ENCODE data around the gene PLEKHA8.
"Not testable (repeated sequence)": the region's sequence is repeated elsewhere in the genome, so short reads cannot be mapped to it uniquely, and the experiment has no call there.

Gene PLEKHA8

DNA sequence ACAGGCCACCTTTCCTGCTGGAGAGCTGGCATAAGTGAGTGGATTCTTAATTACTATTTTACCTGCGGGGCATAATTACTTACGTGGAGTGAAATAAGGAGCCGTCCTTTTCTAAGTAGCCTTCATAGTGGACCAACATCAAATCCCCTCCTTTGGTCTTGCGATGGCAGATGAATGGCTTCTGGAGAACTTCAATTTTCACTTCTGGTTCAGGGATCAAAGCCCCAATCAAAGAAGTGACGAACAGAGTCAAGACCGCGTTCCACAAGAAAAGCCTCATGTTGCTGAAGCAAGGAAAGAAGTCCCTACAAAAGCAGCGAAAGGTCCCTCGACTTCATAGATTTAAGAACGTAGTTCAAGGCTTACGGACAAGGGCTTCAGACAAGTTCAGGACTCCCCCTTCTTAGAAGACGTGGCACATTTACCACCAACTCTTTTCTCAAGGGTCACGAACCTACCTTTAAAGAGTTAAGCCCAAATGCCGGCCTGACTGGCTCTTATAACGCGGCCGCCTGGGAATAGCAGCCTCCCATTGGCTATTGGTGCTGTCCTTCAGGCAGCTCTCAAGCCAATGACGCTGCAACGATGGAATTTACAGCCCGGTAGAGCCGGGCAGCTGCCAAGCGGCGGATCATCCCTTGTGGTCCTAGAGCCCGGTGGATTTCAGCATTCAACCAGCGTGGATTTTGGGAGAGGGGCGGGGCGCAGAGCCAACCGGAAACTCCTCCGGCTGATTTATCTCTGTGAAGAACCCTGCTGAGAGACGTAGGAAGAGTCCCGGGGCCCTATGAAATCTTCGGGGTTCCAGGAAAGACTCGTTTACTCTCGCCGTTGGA is 1.8 kb upstream of the PLEKHA8 start, which contains the start of gene FKBP14:
Gene FKBP14, minus strand, starts transcription at position 474 of the 836 bp plus-strand sequence. Its CDS starts 194 bp downstream, at position 280.
- peak; percentile 96 for DNase-seq (ENCODE audit: low spot score)

DNA sequence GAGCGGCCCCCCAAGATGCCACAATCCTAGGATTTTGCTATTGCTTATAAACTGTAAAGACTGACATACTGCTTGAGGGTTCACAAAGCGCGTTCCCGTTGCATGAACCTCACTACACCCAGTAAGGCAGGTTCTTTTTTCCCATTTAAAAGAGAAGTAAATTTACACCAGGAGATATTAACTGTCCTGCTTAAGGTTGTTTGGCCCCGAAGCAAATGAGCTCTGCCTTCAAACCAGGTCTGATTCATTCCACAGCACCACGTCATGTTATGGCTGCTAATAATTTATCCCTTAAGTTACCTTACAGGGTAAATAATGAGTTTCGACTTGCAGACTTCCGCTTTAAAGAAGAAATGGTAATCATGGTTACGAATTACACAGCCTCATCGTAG is 1.2 kb upstream of the PLEKHA8 start:
- no peak for DNase-seq (ENCODE audit: low spot score)

DNA sequence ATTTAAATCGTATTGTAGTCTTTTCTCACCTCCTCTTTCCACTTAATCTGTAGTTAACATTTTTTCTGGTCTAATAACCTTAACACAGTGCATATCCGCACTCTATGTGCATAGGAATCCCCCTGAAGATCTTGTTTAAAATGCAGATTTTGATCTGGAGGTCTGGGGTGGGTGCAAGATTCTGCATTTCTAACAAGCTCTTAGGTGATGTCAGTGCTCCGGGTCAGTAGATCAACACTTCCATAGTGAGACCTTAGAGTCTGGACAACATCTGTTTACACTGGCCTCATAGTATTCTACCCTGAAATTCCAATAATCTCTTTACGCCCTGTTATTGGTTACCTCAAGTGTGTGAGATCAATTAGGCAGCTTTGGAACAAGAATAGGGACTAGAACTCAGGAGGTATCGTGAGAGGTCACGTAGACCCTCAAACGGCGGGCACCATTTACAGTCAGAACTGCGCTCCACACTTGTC is 434 bp upstream of the PLEKHA8 start:
- no peak for DNase-seq (ENCODE audit: low spot score)

DNA sequence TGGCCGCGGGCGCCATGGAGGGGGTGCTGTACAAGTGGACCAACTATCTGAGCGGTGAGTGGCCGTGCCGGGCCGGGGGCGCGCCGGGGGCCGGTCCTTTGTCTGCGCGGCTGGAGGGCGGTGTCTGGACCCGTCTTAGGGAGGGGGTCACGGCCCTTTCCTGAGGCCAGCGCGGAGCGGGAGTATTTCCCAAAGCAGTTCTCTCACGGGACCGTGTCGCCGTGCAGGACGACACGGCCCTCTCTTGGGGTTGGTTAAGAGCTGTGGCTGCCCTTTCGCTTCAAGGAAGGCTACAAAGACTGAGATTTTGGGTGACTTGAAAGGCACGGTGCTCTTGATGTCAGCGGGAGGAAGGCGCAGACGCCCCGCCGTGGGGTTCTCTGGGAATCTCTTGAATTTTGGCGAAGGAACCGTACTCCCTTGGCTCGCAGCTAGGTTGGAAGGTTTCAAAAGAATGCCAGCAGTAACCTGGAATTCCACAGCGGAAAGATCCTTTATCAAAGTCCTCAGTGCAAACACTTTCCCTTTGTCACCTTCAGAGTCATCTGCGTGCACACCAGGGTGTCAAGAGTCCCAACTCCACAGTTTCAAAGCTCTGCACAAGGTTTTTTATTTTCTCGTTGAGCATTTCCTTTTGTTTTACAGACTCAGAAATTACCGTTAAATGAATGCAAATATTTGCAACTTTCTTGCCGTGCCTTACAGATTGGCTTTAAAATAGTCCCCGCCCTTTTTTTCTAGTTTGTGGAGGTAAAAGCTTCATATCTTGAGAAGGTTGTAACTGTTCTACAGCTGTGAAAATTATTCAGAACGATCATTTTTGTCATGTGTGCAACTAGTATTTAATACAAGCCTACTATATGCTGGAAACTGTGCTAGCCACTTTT is 780 bp downstream of the PLEKHA8 start:
- DNase-seq (ENCODE audit: low spot score), result no peak

DNA sequence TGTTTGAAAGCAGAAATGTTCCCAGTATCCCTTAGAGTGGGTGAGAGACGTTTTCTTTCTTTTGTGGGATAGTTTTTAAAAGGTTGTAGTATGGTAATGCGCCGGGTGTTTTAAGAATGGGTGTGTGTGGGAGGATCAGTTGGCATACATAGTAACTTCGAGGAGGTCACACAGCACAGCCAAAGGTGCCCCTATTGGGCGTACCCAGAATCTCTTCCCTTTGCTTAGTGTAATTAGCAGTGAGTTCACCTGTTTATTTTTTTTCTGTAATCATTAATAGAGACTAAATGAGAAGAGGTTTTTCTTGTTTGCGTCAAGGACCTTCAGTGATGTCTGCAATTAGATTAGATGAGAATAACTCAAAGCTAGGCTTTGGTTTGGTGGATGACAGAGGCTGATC is 1.5 kb downstream of the PLEKHA8 start:
- DNase-seq (ENCODE audit: low spot score), result no peak

DNA sequence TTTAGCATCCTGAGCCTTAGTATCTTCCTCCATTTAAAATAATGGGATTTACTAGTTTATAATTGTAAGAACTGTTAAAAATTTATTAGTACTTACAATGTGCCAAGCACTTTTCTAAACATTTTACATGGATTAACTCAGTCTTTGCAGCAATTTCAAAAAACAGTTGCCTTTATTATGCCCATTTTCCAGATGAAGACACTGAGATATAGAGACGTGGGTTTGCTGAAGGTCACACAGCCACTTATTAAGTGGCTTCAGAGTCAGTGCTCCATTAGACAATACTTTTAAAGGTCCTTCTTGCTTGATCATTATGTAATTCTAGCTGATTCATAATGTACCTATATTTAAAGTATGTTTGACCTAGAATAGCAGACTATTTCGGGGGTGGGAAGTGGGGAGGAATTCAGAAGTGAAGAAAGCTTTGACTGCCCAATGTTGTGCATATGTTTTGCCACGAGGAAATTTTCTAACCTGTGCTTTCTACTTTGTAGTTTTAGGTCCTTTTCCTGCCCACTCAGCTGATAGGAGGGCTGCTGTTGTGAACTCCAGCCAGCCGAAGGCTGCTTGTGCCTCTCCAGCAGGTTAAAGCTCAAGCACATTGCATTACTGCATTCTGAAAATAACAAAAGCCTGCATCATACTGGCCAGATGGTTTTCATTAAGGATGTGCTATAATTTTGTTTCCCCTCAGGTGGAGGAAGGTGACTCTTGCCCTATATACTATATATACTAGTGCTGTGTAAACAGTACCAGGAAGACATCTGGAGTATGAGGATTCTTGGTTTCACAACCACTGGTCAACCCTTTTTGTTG is 4.3 kb downstream of the PLEKHA8 start:
- no peak for DNase-seq (ENCODE audit: low spot score)

DNA sequence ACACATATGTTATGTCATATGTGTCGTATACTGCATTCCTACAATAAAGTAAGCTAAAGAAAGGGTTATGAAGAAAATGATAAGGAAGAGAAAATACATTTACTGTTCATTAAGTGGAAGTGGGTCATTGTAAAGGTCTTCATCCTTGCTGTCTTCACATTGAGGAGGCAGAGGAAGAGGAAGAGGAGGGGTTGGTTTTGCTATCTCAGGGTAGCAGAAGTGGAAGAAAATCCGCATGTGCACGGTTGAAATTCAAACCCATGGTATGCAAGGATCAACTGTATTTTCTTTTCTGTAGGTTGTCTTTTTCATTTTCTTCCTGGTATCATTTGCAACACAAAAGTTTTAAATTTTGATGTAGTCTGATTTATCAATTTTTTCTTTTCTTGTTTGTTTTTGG is 6.3 kb downstream of the PLEKHA8 start:
- DNase-seq (ENCODE audit: low spot score), result no peak

DNA sequence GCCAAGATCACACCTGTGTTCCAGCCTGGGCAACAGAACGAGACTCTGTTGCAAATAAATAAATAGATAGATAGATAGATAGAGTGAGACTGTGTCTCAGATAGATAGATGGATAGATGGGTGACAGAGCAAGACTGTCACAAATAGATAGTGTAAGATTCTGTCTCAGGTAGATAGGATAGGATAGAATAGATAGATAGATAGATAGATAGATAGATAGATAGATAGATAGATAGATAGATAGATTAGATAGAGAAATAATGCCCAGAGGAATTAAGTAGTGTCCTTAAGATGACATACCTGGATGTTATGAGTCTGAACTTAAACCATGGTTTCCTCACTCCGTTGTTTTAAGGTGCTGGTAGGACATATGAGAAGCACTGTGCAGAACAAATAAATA is 8.0 kb downstream of the PLEKHA8 start:
- no peak for DNase-seq (ENCODE audit: low spot score)

DNA sequence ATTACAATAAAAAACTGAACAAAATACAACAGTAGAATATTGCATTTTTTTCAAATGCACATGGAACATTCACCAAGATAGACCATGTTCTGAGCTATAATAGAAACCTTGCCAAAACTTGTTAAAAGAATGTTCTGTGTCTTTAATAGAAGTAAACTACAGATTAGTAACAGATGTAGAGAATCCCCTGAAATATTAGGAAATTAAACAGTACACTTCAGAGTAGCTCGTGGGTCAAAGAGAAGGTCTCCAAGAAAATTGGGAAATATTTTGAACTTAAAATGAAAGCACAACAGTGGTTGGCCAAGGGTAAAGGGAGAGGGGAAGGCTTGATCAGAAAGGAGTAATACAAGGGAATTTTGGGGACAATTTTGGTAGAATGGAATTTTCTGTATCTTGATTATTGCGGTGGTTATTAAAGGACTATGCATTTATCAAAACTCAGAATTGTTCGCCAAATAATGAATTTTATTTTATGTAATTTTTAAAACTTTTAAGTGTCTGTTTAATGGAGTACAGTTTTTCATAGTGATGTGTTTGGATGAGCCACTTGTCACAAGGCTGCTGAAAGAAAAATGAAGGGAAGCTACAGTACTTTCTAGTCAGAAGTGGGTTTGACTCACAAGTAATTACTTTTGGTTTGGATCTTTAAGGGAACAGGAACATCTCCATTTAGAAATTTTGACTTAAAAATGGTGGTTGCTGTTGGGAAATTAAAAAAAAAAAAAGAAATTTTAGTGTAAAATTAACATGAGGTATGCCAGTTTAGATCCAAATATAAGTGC is 10.2 kb downstream of the PLEKHA8 start:
- DNase-seq (ENCODE audit: low spot score), result no peak

DNA sequence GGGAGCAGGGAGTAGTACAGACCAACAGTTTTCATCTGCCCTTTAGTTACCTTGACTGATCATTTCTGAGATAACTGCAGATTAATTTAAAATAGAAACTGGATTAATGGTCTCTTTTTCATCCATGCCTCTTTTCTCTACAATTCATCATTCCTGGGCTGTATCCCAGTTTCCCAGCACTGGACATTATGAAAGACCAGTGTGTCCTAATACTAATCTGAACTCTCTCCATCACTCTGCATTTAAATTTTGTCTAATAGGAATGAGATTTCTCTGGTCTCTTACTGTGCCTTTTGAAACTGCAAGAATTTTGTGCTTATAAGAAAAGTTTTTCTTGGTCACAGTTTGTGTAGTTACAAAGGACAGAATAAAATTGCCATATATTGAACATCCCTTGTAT is 12.7 kb downstream of the PLEKHA8 start:
- no peak for DNase-seq (ENCODE audit: low spot score)

DNA sequence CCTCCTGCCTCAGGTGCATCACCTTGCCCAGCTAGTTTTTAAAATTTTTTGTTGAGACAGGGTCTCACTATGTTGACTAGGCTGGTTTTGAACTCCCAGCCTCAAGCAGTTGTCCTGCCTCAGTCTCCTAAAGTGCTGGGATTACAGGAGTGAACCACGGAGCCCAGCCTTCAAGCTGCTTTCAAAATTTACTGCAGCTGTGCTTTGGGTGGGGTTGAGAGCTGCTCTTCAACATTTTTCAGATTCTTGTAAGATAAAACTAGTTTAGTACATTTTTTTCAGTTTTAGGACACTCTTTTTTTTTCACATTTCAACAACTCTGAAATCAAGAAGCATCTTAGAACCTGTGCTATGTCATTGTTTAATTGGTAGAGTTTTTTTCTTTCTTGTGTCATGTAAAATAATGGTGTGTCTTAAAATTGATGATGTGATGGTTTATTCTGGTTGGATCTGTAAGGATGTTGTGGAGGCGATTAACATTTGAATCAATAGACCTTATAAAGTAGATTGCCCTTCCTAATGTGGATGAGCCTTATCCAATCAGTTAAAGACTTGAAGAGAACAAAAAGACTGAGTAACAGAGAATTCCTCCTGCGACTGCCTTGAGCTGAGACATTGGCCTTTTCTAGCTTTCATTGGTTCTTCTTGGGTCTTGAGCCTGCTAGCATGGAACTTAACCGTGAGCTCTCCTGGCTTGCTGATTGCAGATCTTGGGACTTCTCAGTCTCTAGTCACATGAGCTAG is 13.5 kb downstream of the PLEKHA8 start:
- no peak for DNase-seq (ENCODE audit: low spot score)

DNA sequence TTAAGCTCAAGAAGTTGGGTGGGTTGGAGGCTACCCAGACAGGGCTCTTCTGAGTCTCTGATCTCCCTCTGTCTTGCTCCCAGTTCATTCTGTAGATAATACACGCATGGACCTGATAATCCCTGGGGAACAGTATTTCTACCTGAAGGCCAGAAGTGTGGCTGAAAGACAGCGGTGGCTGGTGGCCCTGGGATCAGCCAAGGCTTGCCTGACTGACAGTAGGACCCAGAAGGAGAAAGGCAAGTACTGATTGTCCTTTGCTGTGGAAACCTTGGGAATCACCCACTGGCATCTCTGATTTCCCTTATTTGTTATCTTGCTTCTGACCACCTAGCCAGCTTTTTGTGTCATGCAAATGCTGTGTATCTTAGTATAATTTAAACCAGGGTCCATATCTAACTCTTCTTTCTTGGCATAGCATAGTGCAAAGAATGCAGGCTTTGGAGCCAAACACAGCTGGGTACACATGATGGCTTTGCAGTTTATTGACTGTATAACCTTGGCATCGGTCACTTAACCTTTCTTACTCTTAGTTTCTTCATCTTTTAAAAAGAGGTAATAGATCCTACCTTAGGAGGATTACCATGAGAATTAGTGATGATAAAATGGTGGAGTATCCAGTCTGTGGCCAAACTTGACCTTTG is 18.0 kb downstream of the PLEKHA8 start:
- DNase-seq (ENCODE audit: low spot score), result no peak

DNA sequence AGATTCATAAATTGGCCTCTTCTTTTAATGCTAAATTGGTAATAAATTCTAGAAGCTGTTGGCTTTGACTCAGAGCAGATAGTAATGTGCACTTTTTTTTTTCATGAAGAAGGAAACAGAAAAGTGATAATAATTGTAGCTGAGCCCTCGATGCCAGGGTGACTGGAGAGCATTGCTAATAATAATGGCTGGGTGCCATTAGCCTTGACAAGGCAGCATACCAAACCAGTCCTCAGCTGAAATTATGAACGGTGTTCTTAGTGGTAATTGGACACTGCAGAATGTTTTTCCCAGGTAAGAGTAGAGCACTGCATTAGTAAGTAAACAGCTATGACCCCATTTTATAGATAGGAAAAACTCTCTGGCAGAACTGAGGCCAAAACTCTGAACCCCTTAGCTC is 18.9 kb downstream of the PLEKHA8 start:
- DNase-seq (ENCODE audit: low spot score), result no peak

DNA sequence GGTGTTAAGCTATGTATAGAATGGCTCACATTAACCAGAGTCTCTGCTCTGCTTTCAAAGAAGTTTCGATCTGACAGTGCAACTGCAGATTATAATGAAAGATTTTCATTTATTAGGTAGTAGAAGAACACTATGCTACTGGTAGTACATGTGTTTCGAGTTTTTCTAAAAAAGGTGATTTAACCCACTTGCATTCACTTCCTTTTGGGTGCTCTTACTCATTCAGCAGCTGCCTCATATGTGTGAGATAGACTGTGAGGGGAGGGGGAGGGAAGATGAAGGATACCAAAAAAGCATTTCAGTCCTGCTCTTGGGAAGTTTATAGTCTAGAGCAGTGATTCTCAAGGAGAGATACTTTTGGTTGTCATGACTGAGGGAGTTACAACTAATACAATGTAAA is 20.4 kb downstream of the PLEKHA8 start:
- no peak for DNase-seq (ENCODE audit: low spot score)

DNA sequence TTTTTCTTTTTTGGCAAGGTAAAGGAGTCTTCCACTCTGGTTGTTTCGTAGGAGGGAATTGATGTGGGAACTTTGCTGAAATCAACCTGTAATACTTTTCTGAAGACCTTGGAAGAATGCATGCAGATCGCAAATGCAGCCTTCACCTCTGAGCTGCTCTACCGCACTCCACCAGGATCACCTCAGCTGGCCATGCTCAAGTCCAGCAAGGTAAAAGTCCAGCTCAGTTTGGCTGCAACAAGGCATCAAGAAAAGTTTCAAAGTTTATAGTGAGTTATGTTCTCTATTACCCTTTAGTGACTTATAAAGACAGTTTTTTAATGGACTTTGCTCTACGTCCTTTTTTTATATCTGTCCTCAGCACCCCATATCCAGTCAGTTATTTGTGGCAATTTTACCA is 21.0 kb downstream of the PLEKHA8 start:
- DNase-seq (ENCODE audit: low spot score), result no peak

DNA sequence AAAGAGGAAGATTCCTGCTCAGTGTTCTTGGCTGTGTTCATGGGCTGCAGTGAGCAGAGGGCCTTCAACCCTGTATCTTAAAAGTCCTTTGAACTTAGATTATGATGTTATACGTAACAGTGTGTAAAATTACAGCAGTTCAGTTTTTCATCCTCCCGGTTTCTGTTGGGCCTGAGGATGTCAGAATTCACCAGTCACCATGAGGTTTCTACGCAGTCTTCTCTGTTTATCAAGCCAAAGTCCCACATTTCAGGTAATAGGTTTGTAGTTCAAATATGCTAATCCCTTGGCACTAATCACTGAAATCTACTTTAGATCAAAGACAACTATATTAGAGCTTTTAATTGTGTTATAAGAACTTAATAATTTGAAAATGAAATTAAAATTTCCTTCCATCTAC is 24.9 kb downstream of the PLEKHA8 start:
- no peak for DNase-seq (ENCODE audit: low spot score)

DNA sequence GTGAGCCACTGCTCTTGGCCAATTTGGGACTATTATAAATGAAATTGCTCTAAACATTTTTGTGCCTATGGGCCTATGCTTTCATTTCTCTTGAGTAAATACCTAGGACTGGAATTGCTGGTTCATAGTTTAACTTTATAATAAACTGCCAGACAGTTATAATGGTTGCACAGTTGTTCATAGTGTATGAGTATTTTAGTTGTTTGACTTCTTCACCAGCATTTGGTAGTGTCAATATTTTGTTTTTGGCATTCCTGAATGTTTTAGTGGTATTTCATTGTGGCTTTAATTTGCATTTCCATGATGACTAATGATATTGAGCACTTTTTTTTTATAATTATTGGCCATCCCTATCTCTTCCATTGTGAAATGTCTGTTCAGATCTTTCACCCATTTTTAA is 29.5 kb downstream of the PLEKHA8 start:
- no peak for DNase-seq (ENCODE audit: low spot score)

DNA sequence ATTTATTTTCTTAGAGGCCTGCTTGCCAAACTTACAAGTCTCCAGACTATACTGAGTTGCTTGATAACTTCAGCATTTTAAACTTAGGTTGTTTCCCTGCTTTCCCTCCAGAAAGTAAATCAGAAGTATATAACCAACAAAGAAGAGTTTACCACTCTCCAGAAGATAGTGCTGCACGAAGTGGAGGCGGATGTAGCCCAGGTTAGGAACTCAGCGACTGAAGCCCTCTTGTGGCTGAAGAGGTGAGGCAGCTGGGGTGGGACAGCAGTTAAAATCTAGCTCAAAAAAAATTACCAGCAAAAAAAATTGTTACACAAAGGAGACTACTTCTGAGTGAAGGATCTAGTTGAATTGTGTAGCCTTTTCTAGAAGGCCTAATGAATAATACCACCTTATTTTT is 33.6 kb downstream of the PLEKHA8 start:
- not testable (repeated sequence) for DNase-seq (ENCODE audit: low spot score)

DNA sequence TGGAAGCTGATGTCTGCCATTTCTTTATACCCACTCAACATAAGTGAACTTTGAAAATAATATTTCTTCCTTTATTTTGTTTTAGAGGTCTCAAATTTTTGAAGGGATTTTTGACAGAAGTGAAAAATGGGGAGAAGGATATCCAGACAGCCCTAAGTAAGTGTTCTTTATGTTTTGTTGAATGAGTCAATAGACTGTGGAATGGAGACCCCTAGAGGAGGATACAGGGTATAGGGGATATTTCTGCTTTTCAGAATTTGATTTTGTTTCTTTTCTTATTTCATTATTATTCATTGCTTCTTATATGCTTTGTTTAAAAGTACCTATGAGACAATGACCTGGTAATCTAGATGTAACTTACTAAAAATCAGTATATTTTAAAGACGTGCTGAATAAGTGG is 34.4 kb downstream of the PLEKHA8 start:
- DNase-seq (ENCODE audit: low spot score), result peak; percentile 53

DNA sequence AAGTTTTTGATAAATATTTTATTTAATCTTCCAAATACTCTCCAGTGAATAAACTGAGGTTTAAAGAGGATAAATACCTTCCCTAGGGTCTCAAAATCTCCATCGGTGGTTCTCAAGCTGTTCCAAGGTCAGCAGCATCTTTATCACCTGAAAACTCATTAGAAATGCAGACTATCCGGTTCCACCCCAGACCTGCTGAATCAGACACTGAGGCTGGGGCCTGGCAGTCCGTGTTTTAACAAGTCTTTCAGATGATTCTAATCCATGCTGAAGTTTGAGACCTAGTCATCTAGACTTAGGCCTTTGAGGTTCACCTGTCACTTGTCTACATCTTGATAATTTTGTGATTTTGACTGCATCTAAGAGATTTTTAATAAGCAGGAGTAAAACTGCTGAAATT is 37.5 kb downstream of the PLEKHA8 start:
- DNase-seq (ENCODE audit: low spot score), result no peak
